Panc1 (cell line): ENCODE data around the gene ZFAND3. TPM values are rescaled to one million over a fixed set of nuclear protein-coding genes. Genes with fewer than 3 reads are reported as not detected.

Experiments used
- ATAC-seq: fragments of 200-7000 bp; cut with Tn5 transposase; 2 replicates; pipeline ENCODE4 v1.9.1; 2020; ENCODE audit warnings: mild to moderate bottlenecking, moderate library complexity
- BruUV-seq: library from RNA; stranded (reverse); fragments of 400-500 nt; replicated peaks from 2 replicates; lab custom pipeline; 2021; lab: Mats Ljungman, UMichigan
- CTCF ChIA-PET: fragments of 300-600 bp; sonication (Branson Sonifier 250); formaldehyde crosslinking; loops from one replicate; lab custom pipeline; 2022; ENCODE audit warnings: antibody characterized with exemption; lab: Charles Lee
- POLR2A ChIA-PET: fragments of 300-600 bp; sonication (Branson Sonifier 250); formaldehyde crosslinking; loops from one replicate; lab custom pipeline; 2022; ENCODE audit warnings: antibody characterized with exemption; lab: Charles Lee
- DNase-seq: peaks from one replicate; pipeline ENCODE4 v3.0.0-alpha.2; 2010; ENCODE audit warnings: low read depth, low spot score
- H3K27ac ChIP-seq: 2 replicates; pipeline ENCODE4 v1.5.1; 2011; ENCODE audit warnings: mild to moderate bottlenecking, low read length, inconsistent platforms
- H3K27me3 ChIP-seq: fragments of 200-500 bp; sonication (Bioruptor generic); 2 replicates; pipeline ENCODE4 v1.6.0; 2014; ENCODE audit warnings: low read length, inconsistent platforms; ENCODE audit not compliant: control insufficient read depth, insufficient read depth
- H3K36me3 ChIP-seq: fragments of 200-500 bp; sonication (Bioruptor generic); 2 replicates; pipeline ENCODE4 v1.5.1; 2014; ENCODE audit warnings: inconsistent platforms, mild to moderate bottlenecking, low read length, moderate library complexity; ENCODE audit not compliant: control insufficient read depth, insufficient read depth
- H3K4me1 ChIP-seq: 2 replicates; pipeline ENCODE4 v1.5.1; 2011; ENCODE audit warnings: inconsistent platforms, mild to moderate bottlenecking, low read length, moderate library complexity; ENCODE audit not compliant: control insufficient read depth, insufficient read depth
- H3K4me3 ChIP-seq, 2 experiments: 2 replicates each; pipeline ENCODE4 v1.5.1; 2011 to 2012; ENCODE audit warnings: low read depth in 2 of 2, low read length in 2 of 2, mild to moderate bottlenecking in 2 of 2, inconsistent platforms in 1 of 2, moderate library complexity in 1 of 2
- H3K9me3 ChIP-seq: fragments of 200-500 bp; sonication (Bioruptor generic); 2 replicates; pipeline ENCODE4 v1.5.1; 2014; ENCODE audit warnings: low read depth, mild to moderate bottlenecking, inconsistent platforms, low read length, moderate library complexity; ENCODE audit not compliant: control insufficient read depth, insufficient read depth
- POLR2AphosphoS5 ChIP-seq: IDR thresholded peaks from 2 replicates; pipeline ENCODE4 v1.6.1; 2012; ENCODE audit warnings: mild to moderate bottlenecking, low read depth, low read length, moderate library complexity
- SIN3A ChIP-seq: IDR thresholded peaks from 2 replicates; pipeline ENCODE4 v1.6.1; 2012; ENCODE audit warnings: low read depth, mild to moderate bottlenecking, low read length, moderate library complexity, borderline replicate concordance; ENCODE audit not compliant: insufficient read depth
- TCF7L2 ChIP-seq: IDR thresholded peaks from 2 replicates; pipeline ENCODE4 v1.6.1; 2011; ENCODE audit warnings: mild to moderate bottlenecking, low read depth, low read length, inconsistent platforms
- in situ Hi-C: cut with HindIII; loops from 2 replicates; pipeline ENCODE4 v1.10.0; 2016; ENCODE audit warnings: low sequenced_read_pairs, low pct_unique_long_range_greater_than_20kb
- intact Hi-C: fragments of 100-400 bp; cut with micrococcal nuclease; formaldehyde crosslinking; loops from one replicate; pipeline ENCODE4 v1.10.0; 2022; ENCODE audit not compliant: unreplicated experiment
- total RNA-seq: library from RNA; stranded (reverse); gene quantifications from one replicate; pipeline ENCODE4 v1.2.1, GENCODE V29; 2021; ENCODE audit not compliant: unreplicated experiment
- TF ChIP-seq, protein P1 (sequence below): fragments of 450-650 bp; IDR thresholded peaks from 2 replicates; pipeline ENCODE4 v1.5.1; 2017; ENCODE audit warnings: mild to moderate bottlenecking
- TF ChIP-seq, protein P2 (sequence below), 2 experiments: IDR thresholded peaks; 2 replicates each; pipeline ENCODE4 v1.6.1; 2011 to 2012; ENCODE audit warnings: low read depth in 2 of 2, control low read depth in 1 of 2, low read length in 1 of 2, mild to moderate bottlenecking in 1 of 2, moderate library complexity in 1 of 2; ENCODE audit not compliant: insufficient read depth in 1 of 2

Gene ZFAND3
- total RNA-seq, 1 experiment from 2014 or later = 95.9 TPM

DNA sequence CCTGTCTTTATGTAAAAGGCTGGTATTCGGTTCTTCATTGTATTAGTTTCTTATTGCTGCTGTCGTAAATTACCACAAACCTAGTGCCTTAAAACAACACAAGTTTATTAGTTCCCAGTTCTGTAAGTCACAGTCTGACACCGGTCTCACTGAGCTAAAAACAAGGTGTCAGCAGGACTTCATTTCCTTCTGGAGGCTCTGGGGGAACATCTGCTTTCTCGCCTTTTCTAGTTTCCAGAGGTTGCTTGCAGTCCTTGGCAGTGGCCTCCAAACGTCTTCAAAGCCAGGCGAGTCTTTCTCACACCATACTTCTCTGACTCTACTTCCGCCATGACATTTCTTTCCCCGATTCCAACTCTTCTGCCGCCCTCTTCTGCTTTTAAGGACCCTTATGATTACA is 43.0 kb upstream of the ZFAND3 start:
- Histone ChIP-seq H3K4me1 (no peaks in the 10 kb centered on the region), H3K4me3 (no peak overlapping the region), H3K27ac (no peak overlapping the region), H3K9me3 (no peaks in the 10 kb centered on the region), H3K36me3 (no peaks in the 10 kb centered on the region), H3K27me3 (no peaks in the 10 kb centered on the region)
- ATAC-seq (no peak), DNase-seq (no peak)
- no TSS peak for BruUV-seq
- ChIA-PET POLR2A (no interaction called here), CTCF (no interaction called here)
- intact Hi-C loops (no loop called here), in situ Hi-C loops (no loop called here)
- no peak for TF ChIP-seq SIN3A
- TF ChIP-seq, protein P1, sequence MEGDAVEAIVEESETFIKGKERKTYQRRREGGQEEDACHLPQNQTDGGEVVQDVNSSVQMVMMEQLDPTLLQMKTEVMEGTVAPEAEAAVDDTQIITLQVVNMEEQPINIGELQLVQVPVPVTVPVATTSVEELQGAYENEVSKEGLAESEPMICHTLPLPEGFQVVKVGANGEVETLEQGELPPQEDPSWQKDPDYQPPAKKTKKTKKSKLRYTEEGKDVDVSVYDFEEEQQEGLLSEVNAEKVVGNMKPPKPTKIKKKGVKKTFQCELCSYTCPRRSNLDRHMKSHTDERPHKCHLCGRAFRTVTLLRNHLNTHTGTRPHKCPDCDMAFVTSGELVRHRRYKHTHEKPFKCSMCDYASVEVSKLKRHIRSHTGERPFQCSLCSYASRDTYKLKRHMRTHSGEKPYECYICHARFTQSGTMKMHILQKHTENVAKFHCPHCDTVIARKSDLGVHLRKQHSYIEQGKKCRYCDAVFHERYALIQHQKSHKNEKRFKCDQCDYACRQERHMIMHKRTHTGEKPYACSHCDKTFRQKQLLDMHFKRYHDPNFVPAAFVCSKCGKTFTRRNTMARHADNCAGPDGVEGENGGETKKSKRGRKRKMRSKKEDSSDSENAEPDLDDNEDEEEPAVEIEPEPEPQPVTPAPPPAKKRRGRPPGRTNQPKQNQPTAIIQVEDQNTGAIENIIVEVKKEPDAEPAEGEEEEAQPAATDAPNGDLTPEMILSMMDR = no peak
- TF ChIP-seq, protein P2, sequence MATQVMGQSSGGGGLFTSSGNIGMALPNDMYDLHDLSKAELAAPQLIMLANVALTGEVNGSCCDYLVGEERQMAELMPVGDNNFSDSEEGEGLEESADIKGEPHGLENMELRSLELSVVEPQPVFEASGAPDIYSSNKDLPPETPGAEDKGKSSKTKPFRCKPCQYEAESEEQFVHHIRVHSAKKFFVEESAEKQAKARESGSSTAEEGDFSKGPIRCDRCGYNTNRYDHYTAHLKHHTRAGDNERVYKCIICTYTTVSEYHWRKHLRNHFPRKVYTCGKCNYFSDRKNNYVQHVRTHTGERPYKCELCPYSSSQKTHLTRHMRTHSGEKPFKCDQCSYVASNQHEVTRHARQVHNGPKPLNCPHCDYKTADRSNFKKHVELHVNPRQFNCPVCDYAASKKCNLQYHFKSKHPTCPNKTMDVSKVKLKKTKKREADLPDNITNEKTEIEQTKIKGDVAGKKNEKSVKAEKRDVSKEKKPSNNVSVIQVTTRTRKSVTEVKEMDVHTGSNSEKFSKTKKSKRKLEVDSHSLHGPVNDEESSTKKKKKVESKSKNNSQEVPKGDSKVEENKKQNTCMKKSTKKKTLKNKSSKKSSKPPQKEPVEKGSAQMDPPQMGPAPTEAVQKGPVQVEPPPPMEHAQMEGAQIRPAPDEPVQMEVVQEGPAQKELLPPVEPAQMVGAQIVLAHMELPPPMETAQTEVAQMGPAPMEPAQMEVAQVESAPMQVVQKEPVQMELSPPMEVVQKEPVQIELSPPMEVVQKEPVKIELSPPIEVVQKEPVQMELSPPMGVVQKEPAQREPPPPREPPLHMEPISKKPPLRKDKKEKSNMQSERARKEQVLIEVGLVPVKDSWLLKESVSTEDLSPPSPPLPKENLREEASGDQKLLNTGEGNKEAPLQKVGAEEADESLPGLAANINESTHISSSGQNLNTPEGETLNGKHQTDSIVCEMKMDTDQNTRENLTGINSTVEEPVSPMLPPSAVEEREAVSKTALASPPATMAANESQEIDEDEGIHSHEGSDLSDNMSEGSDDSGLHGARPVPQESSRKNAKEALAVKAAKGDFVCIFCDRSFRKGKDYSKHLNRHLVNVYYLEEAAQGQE (IDR thresholded peaks at IDR 0.05; ENCODE audit: insufficient read depth in 1 of 2, low read depth in 2 of 2, low read length in 1 of 2) = no peak
- TF ChIP-seq POLR2AphosphoS5 = no peak
- no peak for TF ChIP-seq TCF7L2

DNA sequence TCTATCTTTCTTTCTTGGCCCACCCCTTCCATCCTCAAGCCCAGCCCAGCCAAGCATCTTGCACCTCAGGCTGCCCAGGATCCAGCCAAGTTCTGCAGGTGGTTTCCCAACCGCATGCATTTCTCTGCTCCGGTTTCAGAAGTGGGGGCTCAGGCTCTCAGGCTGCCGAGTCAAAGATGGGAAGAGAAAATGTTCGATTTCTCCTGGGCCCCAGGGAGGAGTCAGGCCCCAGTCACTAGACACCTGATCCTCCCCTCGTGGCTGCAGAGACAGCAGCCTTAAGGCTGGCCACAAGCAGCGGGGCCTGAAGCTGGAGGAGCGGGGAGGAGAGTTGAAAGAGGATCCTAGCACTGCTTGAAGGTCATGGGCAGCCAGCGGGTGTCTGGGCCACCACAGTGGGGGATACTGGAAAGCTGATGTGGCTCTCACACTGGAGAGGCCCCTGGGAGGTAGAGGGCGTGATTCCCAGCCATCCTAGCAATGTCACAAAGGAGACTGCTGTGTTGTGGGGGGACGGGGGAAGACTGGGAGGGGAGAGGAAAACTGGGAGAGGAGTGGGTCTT is 42.2 kb upstream of the ZFAND3 start:
- H3K36me3 ChIP-seq = no peaks in the 10 kb centered on the region
- intact Hi-C loops = no loop called here
- DNase-seq (no peak), ATAC-seq (no peak)
- H3K27ac ChIP-seq = no peak overlapping the region
- in situ Hi-C loops = no loop called here
- H3K4me1 ChIP-seq = no peaks in the 10 kb centered on the region
- no TSS peak for BruUV-seq
- CTCF ChIA-PET = no interaction called here
- POLR2A ChIA-PET = no interaction called here
- H3K27me3 ChIP-seq = no peaks in the 10 kb centered on the region
- no peak overlapping the region for H3K4me3 ChIP-seq
- TF ChIP-seq POLR2AphosphoS5 = no peak
- no peak for TF ChIP-seq TCF7L2
- no peak for TF ChIP-seq SIN3A
- TF ChIP-seq, protein P2 (IDR thresholded peaks at IDR 0.05; ENCODE audit: insufficient read depth in 1 of 2, low read depth in 2 of 2, low read length in 1 of 2) = no peak
- TF ChIP-seq, protein P1 = no peak
- H3K9me3 ChIP-seq = no peaks in the 10 kb centered on the region
